Endometrial microvascular endothelial cells (primary cell): ENCODE data around the gene ADAM8. TPM values are rescaled to one million over a fixed set of nuclear protein-coding genes. Genes with fewer than 3 reads are reported as not detected.
"Not testable (repeated sequence)": the region's sequence is repeated elsewhere in the genome, so short reads cannot be mapped to it uniquely, and the experiment has no call there.

Experiments used
- in situ Hi-C: cut with HindIII; loops from 2 replicates; pipeline ENCODE4 v1.10.0; 2017; ENCODE audit warnings: low sequenced_read_pairs, low pct_unique_long_range_greater_than_20kb; ENCODE audit errors: inconsistent ontology term
- total RNA-seq: library from RNA; depleted of rRNA; stranded (reverse); fragments of >200 nt; gene quantifications from one replicate; pipeline ENCODE4 v1.2.3, GENCODE V29; 2015; ENCODE audit errors: inconsistent ontology term

The ADAM8 gene
- total RNA-seq, 1 donor from 2014 or later = 11.6 TPM

- in situ Hi-C loops = no loop called here
Measured at GRCh38 chr10:133241501-133242205, 35.0 kb downstream of the ADAM8 start.

GRCh38 chr10:133239990-133240389 lies 36.7 kb downstream of the ADAM8 start:
- in situ Hi-C loops = no loop called here

- in situ Hi-C loops = no loop called here
Measured at GRCh38 chr10:133238466-133238804, 38.2 kb downstream of the ADAM8 start.

GRCh38 chr10:133237588-133238465 lies 38.8 kb downstream of the ADAM8 start, which contains the start of gene VENTX:
TSS of gene VENTX (plus strand) at chr10:133237855. CDS start at chr10:133237915, 60 bp downstream.
- in situ Hi-C loops = no loop called here

- in situ Hi-C loops = no loop called here
Measured at GRCh38 chr10:133237241-133237587, 39.5 kb downstream of the ADAM8 start.

GRCh38 chr10:133236401-133237240 lies 40.0 kb downstream of the ADAM8 start:
- in situ Hi-C loops = no loop called here

- in situ Hi-C loops = no loop called here
Measured at GRCh38 chr10:133235932-133236331, 40.7 kb downstream of the ADAM8 start.

GRCh38 chr10:133235265-133235855 lies 41.3 kb downstream of the ADAM8 start:
- in situ Hi-C loops = no loop called here

GRCh38 chr10:133234796-133235195 lies 41.9 kb downstream of the ADAM8 start:
- in situ Hi-C loops = not testable (repeated sequence)

- in situ Hi-C loops = no loop called here
Measured at GRCh38 chr10:133231946-133232574, 44.6 kb downstream of the ADAM8 start.

GRCh38 chr10:133231244-133231945 lies 45.3 kb downstream of the ADAM8 start:
- in situ Hi-C loops = no loop called here

GRCh38 chr10:133230387-133231195 lies 46.1 kb downstream of the ADAM8 start:
- in situ Hi-C loops = no loop called here

- in situ Hi-C loops = no loop called here
Measured at GRCh38 chr10:133230044-133230361, 46.7 kb downstream of the ADAM8 start, which contains the start of gene UTF1. TSS of gene UTF1 (plus strand) at chr10:133230217. CDS start at chr10:133230289, 72 bp downstream.

GRCh38 chr10:133229265-133230043 lies 47.2 kb downstream of the ADAM8 start:
- in situ Hi-C loops = no loop called here

- in situ Hi-C loops = no loop called here
Measured at GRCh38 chr10:133227256-133227655, 49.4 kb downstream of the ADAM8 start.

GRCh38 chr10:133226251-133226808 lies 50.3 kb downstream of the ADAM8 start:
- in situ Hi-C loops = no loop called here
